DOHH2 (cell line): ENCODE measurements around the gene PRKCZ.

Experiments
- H3F3A ChIP-seq: fragments of 200-600 bp; sonication (generic), shearing (Covaris generic); 2 replicates; pipeline ENCODE4 v1.6.0; 2016; ENCODE audit warnings: antibody characterized with exemption, mild to moderate bottlenecking; ENCODE audit not compliant: control insufficient read depth, insufficient read depth
- H3K27ac ChIP-seq: fragments of 200-600 bp; sonication (generic); 2 replicates; pipeline ENCODE4 v1.5.1; 2014; ENCODE audit warnings: low read depth, mild to moderate bottlenecking, low read length, moderate library complexity
- H3K27me3 ChIP-seq: fragments of 200-600 bp; sonication (generic); 2 replicates; pipeline ENCODE4 v1.6.1; 2014; ENCODE audit warnings: mild to moderate bottlenecking, low read length, mixed read lengths; ENCODE audit not compliant: control insufficient read depth
- H3K36me3 ChIP-seq: fragments of 200-600 bp; sonication (generic); 2 replicates; pipeline ENCODE4 v1.6.1; 2014; ENCODE audit warnings: mild to moderate bottlenecking, low read length, moderate library complexity, mixed read lengths; ENCODE audit not compliant: control insufficient read depth
- H3K4me1 ChIP-seq: fragments of 200-600 bp; sonication (generic); 2 replicates; pipeline ENCODE4 v1.6.1; 2014; ENCODE audit warnings: mild to moderate bottlenecking, low read length, mixed read lengths; ENCODE audit not compliant: control insufficient read depth
- H3K4me2 ChIP-seq: fragments of 200-600 bp; sonication (generic); 2 replicates; pipeline ENCODE4 v1.6.0; 2014; ENCODE audit warnings: mild to moderate bottlenecking, low read length, moderate library complexity
- H3K4me3 ChIP-seq: fragments of 200-600 bp; sonication (generic); 2 replicates; pipeline ENCODE4 v1.5.1; 2014; ENCODE audit warnings: mild to moderate bottlenecking, low read length, mixed read lengths
- H3K79me2 ChIP-seq: fragments of 200-600 bp; sonication (generic); 2 replicates; pipeline ENCODE4 v1.6.1; 2014; ENCODE audit warnings: mild to moderate bottlenecking, low read length, mixed read lengths; ENCODE audit not compliant: control insufficient read depth
- H3K9me2 ChIP-seq: fragments of 200-600 bp; sonication (generic); replicated peaks from 2 replicates; pipeline ENCODE4 v1.6.1; 2014; ENCODE audit warnings: mild to moderate bottlenecking, low read length, mixed read lengths; ENCODE audit not compliant: control insufficient read depth
- H3K9me3 ChIP-seq: fragments of 200-600 bp; sonication (generic); 2 replicates; pipeline ENCODE4 v1.6.1; 2014; ENCODE audit warnings: antibody characterized with exemption, low read length, mixed read lengths; ENCODE audit not compliant: control insufficient read depth, insufficient read depth
- H4K20me1 ChIP-seq: fragments of 200-600 bp; sonication (generic); 2 replicates; pipeline ENCODE4 v1.6.0; 2014; ENCODE audit warnings: low read depth, mild to moderate bottlenecking, antibody characterized with exemption, low read length, moderate library complexity; ENCODE audit not compliant: control insufficient read depth, insufficient read depth
- CTCF ChIP-seq: fragments of 200-600 bp; sonication (generic); IDR thresholded peaks from one replicate; pipeline ENCODE4 v1.5.1; 2014; ENCODE audit warnings: antibody characterized with exemption, mild to moderate bottlenecking, low read depth, low read length; ENCODE audit not compliant: poor library complexity, severe bottlenecking
- EZH2phosphoT487 ChIP-seq: fragments of 200-600 bp; sonication (generic); IDR thresholded peaks from 2 replicates; pipeline ENCODE4 v1.6.1; 2017; ENCODE audit warnings: borderline replicate concordance, mild to moderate bottlenecking, antibody characterized with exemption, low read length, moderate library complexity, mixed read lengths

Gene PRKCZ

GRCh38 chr1:2189459-2190425 lies 139.5 kb downstream of the PRKCZ start:
- TF ChIP-seq CTCF (no peak), EZH2phosphoT487 (no peak)
- no peaks in the 10 kb centered on the region for H3F3A ChIP-seq
- H3K4me2 ChIP-seq, result peak overlapping the region; percentile 79
- H3K4me3 ChIP-seq, result peak overlapping the region; percentile 75
- H3K79me2 ChIP-seq, result peaks cover 3% of the 10 kb centered on the region; the same call in 1 of the 2 replicates
- H4K20me1 ChIP-seq, result no peaks in the 10 kb centered on the region
- H3K4me1 ChIP-seq, result peaks cover 16% of the 10 kb centered on the region
- H3K27me3 ChIP-seq, result no peaks in the 10 kb centered on the region
- H3K27ac ChIP-seq, result 0 out of 2 replicates have a peak overlapping the region, but pooled peaks have one; percentile 26
- H3K9me3 ChIP-seq, result no peaks in the 10 kb centered on the region
- no peaks in the 10 kb centered on the region for H3K36me3 ChIP-seq
- no peaks in the 10 kb centered on the region for H3K9me2 ChIP-seq

GRCh38 chr1:2190491-2190976 lies 140.3 kb downstream of the PRKCZ start:
- Histone ChIP-seq H3K9me2 (no peaks in the 10 kb centered on the region), H3F3A (no peaks in the 10 kb centered on the region), H4K20me1 (no peaks in the 10 kb centered on the region), H3K27me3 (no peaks in the 10 kb centered on the region), H3K36me3 (no peaks in the 10 kb centered on the region), H3K9me3 (no peaks in the 10 kb centered on the region), H3K27ac (no peak overlapping the region), H3K79me2 (peaks cover 3% of the 10 kb centered on the region; the same call in 1 of the 2 replicates), H3K4me2 (no peak overlapping the region; the same call in 1 of the 2 replicates), H3K4me3 (no peak overlapping the region), H3K4me1 (peaks cover 23% of the 10 kb centered on the region)
- TF ChIP-seq CTCF (no peak), EZH2phosphoT487 (no peak)

- no peaks in the 10 kb centered on the region for H3K36me3 ChIP-seq
- no peaks in the 10 kb centered on the region for H3K27me3 ChIP-seq
- no peaks in the 10 kb centered on the region for H4K20me1 ChIP-seq
- H3K79me2 ChIP-seq, result peaks cover 3% of the 10 kb centered on the region; the same call in 1 of the 2 replicates
- no peak overlapping the region for H3K4me2 ChIP-seq
- H3K9me2 ChIP-seq, result no peaks in the 10 kb centered on the region
- no peaks in the 10 kb centered on the region for H3K9me3 ChIP-seq
- H3K4me3 ChIP-seq, result no peak overlapping the region
- H3F3A ChIP-seq, result no peaks in the 10 kb centered on the region
- TF ChIP-seq EZH2phosphoT487 (no peak), CTCF (no peak)
- H3K4me1 ChIP-seq, result peaks cover 25% of the 10 kb centered on the region
- H3K27ac ChIP-seq, result no peak overlapping the region
Observed at GRCh38 chr1:2192031-2192995, 142.1 kb downstream of the PRKCZ start.
